Stimulated activated CD4-positive, alpha-beta T cell treated with anti-CD3 and anti-CD28 coated beads, Interleukin-15, amount 100 ng/mL, for 24 hours (primary cell): Measurements from ENCODE around the gene SLC20A1.
A peak's percentile ranks its signal among the peaks of the same experiment; 100 is the strongest.
"Not testable (repeated sequence)": the region's sequence is repeated elsewhere in the genome, so short reads cannot be mapped to it uniquely, and the experiment has no call there.

Experiments used
- DNase-seq: peaks from one replicate; pipeline ENCODE4 v3.0.0-alpha.2; 2020

Gene SLC20A1

DNA sequence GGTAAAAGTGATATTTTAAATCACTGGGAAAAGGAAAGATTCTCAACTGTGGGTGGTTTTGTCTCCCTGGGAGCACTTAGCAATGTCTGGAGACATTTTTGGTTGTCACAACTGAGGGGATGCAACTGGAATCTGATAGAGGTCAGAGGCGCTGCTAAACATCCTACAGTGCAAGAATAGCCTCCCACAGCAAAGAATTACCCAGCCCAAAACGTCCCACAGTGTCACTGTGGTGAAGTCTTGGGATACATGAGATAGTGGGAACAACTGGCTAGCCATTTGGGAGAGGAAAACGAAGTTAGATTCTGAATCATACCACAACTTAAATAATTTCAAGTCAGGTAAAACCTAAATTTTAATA is 38.7 kb downstream of the SLC20A1 start:
- DNase-seq: no peak

DNA sequence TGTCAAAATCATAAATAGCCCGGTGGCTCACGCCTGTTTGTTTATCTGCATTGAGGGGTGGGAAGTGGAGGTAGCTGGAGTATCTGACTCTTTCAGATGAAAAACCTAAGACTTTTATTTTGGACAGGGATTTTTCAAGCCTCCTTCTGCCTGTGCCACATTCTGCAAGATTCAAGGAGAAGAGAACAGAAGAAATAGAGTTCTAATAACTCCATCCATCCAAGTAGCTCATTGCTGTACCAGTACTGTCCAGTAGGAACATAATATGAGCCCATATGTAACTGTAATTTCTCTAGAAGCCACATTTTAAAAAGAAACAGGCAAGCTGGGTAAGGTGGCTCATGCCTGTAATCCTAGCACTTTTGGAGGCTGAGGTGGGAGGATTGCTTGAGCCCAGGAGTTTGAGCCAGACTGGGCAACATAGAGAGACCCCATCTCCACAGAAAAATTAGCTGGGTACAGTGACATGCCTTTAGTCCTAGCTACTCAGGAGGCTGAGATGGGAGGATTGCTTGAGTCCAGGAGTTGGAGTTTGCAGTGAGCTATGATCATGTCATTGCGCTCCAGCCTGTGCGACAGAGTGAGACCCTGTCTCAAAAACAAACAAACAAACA is 39.6 kb downstream of the SLC20A1 start:
- no peak for DNase-seq

GRCh38 chr2:112686348-112687217 is 40.8 kb downstream of the SLC20A1 start:
- DNase-seq: no peak

DNA sequence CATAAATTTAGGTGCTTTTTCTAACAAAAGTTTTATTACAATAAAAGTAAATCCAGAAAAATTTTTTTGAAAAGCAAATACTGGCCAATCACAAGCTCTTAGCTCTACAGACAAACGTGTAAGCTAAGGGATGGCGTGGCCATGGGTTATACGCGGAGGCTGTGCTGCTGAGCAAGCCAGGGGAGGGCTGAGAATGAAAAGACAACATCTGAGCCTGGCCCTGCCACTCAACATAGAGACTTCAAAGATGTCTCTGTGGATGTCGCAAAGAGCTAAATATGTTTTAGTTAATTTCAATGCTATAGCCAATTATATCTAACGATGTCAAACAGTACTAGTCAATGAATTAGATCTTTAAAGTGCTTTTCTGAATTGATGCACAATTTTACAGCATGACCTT is 41.8 kb downstream of the SLC20A1 start:
- DNase-seq: no peak

- no peak for DNase-seq
Measured at GRCh38 chr2:112688086-112688880, 42.5 kb downstream of the SLC20A1 start.

- peak; percentile 72 for DNase-seq
Measured at GRCh38 chr2:112690853-112691401, 45.2 kb downstream of the SLC20A1 start.

- DNase-seq: peak; percentile 19
Measured at GRCh38 chr2:112691881-112692281, 46.1 kb downstream of the SLC20A1 start.

DNA sequence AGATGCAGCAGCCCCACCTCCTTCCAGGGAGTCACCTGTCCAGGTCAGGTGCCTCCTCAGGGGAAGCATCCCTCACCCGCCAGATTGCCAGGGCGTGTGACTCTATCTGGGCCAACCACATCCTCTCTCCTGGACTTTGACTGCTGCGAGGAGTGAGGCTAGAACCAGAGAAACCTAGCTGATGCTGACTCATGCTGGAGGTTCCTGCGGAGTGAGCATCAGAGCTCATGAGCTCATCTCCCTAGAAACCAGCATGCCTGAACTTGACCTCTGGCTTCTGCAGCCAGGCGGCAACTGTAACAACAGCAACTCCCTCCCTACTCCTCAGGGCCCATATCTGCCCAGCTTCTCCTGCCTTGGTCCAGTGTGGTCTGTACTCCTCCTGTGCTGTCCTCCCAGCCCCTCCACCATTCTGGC is 46.8 kb downstream of the SLC20A1 start:
- peak; percentile 73 for DNase-seq

GRCh38 chr2:112692918-112693317 is 47.2 kb downstream of the SLC20A1 start:
- DNase-seq: peak; percentile 61

DNA sequence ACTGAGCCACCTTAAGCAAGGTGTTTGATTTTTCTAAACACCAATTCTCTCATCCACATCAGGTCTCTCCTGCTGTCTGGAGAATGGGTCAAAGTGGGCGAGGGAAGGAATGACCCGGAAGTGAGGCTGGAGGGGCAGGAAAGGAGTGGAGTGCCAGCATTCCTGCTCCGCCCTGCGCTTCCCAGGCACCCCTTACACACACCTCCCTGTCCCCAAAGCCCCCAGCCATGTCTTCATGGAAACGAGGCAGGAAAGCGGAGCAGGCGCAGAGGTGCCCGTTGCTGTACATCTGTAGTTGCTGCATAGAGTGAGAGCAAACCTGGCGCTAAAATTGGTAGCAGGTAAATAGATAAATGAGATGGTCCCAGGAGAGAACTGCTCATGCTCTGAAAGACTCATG is 47.9 kb downstream of the SLC20A1 start:
- DNase-seq: no peak

DNA sequence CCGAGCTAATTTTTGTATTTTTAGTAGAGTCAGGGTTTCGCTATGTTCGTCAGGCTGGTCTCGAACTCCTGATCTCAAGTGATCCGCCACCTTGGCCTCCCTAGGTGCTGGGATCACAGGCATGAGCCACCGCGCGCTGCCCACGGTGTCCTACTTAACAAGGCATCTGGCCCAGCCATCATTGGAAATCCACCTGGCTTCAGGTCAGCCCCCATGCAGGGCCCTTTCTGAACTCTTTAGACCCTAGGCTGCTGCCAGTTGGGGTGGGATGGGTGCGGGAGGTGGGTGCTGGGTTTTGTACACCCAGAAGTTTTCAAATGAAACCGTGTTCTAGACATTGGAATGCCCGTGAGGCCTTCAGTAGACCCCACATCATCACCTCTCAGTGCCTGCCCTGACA is 48.4 kb downstream of the SLC20A1 start:
- DNase-seq: no peak

DNA sequence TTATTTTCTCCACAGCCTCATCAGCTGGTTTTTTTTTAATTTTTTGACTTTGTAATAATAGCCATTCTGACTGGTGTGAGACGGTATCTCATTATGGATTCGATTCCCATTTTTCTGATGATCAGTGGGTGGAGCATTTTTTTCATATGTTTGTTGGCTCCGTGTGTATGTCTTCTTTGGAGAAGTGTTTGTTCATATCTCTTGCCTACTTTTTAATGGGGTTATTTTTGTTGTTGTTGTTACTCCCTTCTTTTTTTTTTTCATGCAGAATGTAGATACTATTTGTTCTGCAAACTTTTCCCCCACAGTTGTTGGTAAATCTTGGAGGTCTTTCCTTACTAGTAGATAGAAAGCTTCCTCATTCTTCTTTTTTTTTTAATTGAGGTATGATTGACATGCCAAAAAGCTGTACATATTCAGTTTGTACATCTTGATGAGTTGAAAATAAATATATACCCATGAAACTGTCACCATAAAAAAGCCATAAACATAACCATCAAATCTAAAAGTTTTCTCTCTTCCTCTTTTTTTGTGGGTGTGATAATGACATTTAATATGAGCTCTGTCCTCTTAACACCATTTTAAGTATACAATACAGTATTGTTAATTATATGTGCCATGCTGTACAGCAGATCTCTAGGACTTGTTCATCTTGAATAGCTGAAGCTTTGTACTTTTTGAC is 53.2 kb downstream of the SLC20A1 start:
- DNase-seq: no peak

- DNase-seq: no peak
Measured at GRCh38 chr2:112699984-112700667, 54.4 kb downstream of the SLC20A1 start.

GRCh38 chr2:112701052-112701451 is 55.3 kb downstream of the SLC20A1 start:
- DNase-seq: no peak

DNA sequence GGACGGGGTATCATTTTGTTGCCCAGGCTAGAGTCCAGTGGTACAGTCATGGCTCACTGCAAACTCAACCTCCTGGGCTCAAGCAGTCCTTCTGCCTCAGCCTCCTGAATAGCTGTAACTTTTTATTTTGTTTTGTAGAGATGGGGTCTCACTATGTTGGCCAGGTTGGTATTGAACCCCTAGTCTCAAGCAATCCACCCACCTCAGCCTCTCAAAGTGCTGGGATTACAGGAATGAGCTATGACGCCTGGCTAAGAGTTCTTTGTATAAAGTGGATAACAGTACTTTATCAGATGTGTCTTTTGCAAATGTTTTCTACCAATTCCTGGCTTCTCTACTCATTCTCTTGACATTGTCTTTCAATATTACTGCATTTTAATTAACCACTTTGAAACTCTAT is 57.9 kb downstream of the SLC20A1 start:
- no peak for DNase-seq

- no peak for DNase-seq
Measured at GRCh38 chr2:112705575-112705974, 59.8 kb downstream of the SLC20A1 start.

- peak; percentile 68 for DNase-seq
Measured at GRCh38 chr2:112706170-112706664, 60.5 kb downstream of the SLC20A1 start.

DNA sequence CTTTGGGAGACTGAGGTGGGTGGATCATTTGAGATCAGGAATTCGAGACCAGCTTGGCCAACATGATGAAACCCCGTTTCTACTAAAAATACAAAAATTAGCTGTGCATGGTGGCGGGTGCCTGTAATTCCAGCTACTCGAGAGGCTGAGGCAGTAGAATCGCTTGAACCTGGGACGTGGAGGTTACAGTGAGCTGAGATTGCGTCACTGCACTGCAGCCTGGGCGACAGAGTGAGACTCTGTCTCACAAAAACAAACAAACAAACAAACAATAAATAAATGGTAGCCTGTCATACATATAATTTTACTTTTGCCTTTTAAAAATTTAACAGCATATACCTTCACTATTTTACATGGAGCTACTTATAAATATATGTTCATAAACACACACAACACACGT is 61.2 kb downstream of the SLC20A1 start:
- not testable (repeated sequence) for DNase-seq

GRCh38 chr2:112708968-112709367 is 63.2 kb downstream of the SLC20A1 start:
- DNase-seq: no peak

DNA sequence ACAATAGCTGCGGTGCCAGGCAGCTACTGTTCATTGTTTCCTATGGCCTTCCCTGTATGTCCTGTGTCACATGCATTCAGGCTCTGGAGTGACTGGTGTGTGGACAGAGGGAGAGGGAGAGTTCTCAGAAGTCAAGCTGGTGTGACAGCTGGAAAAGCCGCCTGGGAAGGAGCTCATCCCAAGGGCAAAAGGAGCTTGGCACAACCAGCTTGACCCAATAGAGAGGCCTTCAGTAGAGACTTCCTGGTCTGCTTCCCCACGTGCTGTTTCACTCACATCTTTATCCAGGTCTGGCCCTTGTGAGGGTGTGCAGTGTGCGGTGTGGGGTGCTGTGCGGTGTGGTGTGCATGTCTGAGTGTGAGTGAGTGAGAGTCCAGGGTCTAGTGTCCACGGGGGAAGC is 64.0 kb downstream of the SLC20A1 start:
- no peak for DNase-seq

DNA sequence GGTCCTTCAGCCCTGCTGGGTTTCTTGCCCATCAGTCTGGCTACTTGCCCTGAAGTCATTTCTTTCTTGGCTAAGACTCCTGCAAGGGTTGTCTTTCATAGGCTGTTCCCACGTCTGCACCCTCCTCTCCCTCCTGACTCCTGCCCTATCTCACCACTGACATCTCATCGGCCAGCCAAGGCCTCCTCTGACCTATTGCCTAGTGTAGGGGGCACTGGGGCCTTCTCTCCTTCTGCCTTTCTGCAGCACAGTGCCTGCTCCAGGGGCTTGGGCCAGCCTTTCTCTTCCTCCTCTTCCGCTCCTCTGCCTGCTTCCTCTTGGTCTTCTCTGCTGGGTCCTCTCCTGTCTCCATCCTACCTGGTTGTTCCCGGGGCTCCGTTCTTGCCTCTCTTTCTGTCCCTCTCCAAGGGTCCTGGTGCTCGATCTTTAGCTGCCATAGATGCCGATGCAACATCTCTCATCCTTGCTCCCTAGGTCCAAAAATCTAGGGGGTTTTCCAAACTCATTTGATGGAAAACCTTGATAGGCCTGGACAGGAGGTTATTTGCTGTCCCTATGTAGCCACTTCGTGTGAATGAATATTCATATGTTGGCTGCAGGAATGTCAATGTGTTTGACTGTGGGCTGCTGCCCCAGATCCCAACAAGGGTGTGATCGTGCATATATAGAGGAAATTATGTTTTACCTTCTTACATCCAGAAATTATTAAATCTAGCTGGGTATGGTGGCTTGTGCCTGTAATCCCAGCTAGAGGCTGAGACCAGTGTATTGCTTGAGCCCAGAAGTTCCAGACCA is 65.4 kb downstream of the SLC20A1 start:
- no peak for DNase-seq
